ENCODE measurements around the gene DSCAML1.

DSCAML1 gene

DNA sequence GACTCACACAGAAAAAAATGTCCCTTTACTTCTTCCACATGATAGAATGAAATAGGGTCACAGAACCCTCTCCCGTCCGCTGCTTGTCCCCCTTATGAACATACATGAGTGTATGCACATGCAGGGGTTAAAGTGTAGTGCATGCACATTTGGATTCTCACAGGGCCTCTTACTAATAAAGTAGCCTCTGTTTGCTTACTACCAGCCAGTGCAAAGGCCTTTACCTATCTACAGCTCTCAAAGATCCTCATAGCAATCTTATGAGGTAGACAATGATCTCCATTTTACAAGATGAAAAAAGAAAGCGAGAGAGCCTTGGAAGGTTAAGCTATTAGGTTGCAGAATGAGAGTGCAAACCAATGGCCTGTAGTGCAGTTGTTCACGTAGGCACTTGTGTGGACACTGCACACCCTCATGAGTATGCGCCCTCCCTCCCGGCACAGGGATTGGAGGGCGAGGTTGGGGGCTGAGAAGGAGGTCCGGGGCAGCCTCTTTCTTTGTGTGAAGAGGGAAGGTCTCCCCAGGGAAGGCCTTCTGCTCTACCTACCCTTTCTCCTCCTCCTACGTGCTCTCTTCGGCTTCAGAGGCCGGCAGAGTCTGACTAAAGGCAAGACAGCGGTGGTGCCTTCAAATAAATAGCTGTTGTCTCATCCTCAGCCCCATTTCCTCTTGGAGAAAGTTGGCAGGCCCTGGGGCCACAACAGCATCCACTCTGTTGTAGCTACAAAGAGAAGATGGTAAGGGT is 378.1 kb downstream of the DSCAML1 start:
- H3K4me3 ChIP-seq (ENCODE audit: control insufficient read depth, low read depth, low read length) = no peak overlapping the region
- no peak for DNase-seq (ENCODE audit: low read depth)
- TF ChIP-seq, protein P1, sequence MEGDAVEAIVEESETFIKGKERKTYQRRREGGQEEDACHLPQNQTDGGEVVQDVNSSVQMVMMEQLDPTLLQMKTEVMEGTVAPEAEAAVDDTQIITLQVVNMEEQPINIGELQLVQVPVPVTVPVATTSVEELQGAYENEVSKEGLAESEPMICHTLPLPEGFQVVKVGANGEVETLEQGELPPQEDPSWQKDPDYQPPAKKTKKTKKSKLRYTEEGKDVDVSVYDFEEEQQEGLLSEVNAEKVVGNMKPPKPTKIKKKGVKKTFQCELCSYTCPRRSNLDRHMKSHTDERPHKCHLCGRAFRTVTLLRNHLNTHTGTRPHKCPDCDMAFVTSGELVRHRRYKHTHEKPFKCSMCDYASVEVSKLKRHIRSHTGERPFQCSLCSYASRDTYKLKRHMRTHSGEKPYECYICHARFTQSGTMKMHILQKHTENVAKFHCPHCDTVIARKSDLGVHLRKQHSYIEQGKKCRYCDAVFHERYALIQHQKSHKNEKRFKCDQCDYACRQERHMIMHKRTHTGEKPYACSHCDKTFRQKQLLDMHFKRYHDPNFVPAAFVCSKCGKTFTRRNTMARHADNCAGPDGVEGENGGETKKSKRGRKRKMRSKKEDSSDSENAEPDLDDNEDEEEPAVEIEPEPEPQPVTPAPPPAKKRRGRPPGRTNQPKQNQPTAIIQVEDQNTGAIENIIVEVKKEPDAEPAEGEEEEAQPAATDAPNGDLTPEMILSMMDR (IDR thresholded peaks at IDR 0.05; ENCODE audit: control insufficient read depth, insufficient read depth, low read depth, low read length, missing control alignments) = no peak

DNA sequence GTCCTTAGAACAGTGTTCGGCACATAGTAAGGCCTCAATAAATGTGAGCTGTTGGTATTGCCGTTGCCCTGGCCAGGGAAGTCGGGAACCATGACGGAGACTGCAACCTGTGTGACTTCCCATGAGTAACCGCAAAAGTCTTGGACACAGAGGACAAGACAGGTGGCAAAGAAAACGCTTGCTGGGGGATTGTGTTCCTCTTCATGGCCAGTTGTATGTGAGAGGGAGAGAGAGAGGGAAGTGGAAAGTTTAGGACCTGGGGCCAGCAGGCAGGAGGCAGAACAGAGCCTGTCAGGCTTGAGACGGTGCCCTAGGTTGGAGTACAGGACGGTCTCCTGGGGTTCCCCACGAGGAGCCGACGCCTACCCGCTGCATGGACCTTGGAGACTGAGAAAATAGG is 379.2 kb downstream of the DSCAML1 start:
- H3K4me3 ChIP-seq (ENCODE audit: control insufficient read depth, low read depth, low read length) = no peak overlapping the region
- TF ChIP-seq, protein P1 (IDR thresholded peaks at IDR 0.05; ENCODE audit: control insufficient read depth, insufficient read depth, low read depth, low read length, missing control alignments) = no peak
- DNase-seq (ENCODE audit: low read depth) = no peak

DNA sequence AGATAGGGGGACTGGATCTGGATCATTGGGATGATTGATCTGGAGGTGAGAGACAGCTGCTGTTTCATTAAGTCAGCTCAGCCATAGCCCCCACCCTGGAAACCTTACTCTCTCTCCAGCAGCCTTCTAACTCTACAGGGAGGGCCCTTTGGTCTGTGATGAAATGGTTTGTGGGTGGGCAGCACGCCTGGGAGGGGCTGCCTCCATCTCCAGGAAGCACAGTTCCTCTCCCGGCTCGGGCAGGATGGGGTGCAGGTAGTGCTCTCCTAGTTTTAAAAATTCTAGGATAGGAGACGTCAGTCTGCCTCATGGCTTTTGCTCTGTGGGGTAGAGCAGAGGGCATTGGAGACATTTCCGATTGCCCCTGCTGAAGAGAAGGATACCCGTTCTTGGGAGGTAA is 379.7 kb downstream of the DSCAML1 start:
- DNase-seq (ENCODE audit: low read depth) = no peak
- no peak overlapping the region for H3K4me3 ChIP-seq (ENCODE audit: control insufficient read depth, low read depth, low read length)
- TF ChIP-seq, protein P1 (IDR thresholded peaks at IDR 0.05; ENCODE audit: control insufficient read depth, insufficient read depth, low read depth, low read length, missing control alignments) = no peak

DNA sequence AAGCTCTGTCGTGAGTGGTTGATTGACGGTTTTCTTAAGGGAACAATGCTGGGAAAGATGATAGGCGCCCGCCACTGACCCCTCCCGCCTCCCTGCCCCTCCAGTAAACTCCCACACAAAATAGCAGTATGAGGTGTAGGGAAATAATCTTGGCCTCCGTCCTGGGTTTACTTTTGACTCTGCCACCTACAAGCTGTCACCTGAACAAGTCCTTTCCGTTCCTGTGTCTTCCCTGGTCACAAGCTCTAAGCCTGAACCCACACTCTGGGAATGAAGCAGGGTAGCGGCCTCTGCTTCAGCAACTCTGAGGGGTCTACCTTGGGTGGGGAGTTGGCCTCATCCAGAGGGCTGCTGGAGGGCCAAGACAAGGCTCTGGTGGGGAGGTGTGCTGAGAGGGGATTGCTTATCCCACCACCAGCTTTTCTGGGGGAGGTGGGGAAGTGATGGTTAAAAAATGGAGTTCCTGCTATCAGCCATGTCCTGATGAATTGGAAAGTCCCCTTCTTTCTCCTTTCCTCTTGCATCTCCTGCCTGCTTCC is 381.6 kb downstream of the DSCAML1 start:
- TF ChIP-seq, protein P1 (IDR thresholded peaks at IDR 0.05; ENCODE audit: control insufficient read depth, insufficient read depth, low read depth, low read length, missing control alignments) = no peak
- no peak overlapping the region for H3K4me3 ChIP-seq (ENCODE audit: control insufficient read depth, low read depth, low read length)
- DNase-seq (ENCODE audit: low read depth) = no peak

DNA sequence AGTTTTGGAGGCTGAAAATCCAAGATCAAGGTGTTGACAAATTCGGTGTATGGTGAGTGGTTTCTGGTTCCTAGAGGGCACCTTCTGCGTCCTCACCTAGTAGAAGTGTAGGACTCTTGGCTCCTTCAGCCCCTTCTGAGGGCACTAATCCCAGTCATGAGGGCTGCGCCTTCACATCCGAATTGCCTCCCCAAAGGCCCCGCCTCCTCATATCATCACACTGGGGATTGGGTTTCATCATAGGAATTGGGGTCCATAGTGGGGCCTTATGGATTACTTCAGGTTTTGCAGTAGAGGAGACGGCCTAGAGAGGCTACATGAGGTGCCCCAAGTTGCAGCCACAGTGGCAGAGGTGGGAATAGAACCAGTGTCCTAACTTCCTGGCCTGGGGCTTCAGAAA is 382.3 kb downstream of the DSCAML1 start:
- no peak for DNase-seq (ENCODE audit: low read depth)
- TF ChIP-seq, protein P1 (IDR thresholded peaks at IDR 0.05; ENCODE audit: control insufficient read depth, insufficient read depth, low read depth, low read length, missing control alignments) = no peak
- no peak overlapping the region for H3K4me3 ChIP-seq (ENCODE audit: control insufficient read depth, low read depth, low read length)

DNA sequence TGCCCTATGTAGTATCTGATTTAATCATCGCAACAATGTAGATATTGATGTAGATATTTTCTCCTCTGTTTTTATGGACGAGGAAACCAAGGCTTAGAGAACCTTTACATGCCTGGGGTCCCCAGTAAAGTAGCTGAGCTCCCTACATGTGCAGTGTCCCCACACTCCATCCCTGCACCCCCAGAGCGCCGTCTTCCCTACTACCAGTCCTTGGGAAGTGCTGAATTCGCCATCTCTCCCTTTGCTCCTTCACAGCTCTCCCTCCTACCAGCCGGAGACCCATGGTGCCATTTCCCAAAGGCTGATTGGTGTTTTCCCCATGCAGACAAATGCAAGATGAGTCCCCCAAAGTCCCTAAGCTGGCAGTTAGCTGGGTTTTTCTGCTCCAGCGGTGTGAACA is 383.4 kb downstream of the DSCAML1 start:
- TF ChIP-seq, protein P1 (IDR thresholded peaks at IDR 0.05; ENCODE audit: control insufficient read depth, insufficient read depth, low read depth, low read length, missing control alignments) = no peak
- no peak for DNase-seq (ENCODE audit: low read depth)
- no peak overlapping the region for H3K4me3 ChIP-seq (ENCODE audit: control insufficient read depth, low read depth, low read length)

Data from AG09309 (cell line).